Epidermal melanocyte (primary cell): ENCODE results near the gene PTPRM.

Experiments used
- DNase-seq: peaks from one replicate; pipeline ENCODE4 v3.0.0; 2011; ENCODE audit warnings: low spot score; ENCODE audit not compliant: insufficient read length

The PTPRM gene

DNA sequence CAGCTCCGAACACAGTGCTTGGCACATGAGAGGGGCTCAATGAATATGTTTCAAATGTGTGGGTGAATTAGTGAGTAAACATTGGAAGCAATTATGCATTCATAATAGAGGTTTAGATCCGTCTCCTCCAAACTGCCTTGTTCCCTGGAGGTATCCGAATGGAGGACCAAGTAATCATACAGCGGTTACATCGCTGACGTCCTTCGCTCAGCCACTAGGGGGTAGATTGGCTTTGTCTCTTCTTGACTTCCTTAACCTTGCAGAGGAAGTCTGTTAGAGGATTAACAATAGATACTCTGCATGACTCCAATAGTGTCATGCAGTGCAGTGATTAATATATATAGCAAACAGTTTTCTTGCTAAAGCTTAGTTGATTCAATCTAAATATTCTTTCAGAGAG lies 517.0 kb downstream of the PTPRM start:
- no peak for DNase-seq

- DNase-seq = no peak
These were observed 521.5 kb downstream of the PTPRM start for GRCh38 chr18:8088626-8089025.

GRCh38 chr18:8091035-8091434 lies 523.9 kb downstream of the PTPRM start:
- no peak for DNase-seq

GRCh38 chr18:8095947-8096570 lies 528.9 kb downstream of the PTPRM start:
- no peak for DNase-seq

DNA sequence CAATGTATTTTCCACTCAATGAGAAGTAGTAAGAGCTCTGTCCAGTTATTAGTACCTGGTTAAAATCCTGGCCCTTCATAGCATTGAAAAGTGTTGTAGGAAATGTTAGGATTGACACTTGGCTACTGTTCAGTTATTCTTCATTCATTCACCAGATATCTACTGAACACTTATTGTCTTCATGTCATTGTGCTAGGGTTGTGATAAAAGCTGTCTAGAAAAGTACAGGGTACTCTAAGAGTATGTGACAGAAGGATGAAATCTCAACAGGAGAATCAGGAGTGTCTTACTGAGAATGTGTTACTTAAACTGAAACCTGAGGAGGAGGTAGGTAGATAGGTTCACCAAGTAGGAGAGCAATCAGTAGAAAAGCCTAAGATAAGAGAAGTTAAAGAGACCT lies 530.3 kb downstream of the PTPRM start:
- DNase-seq = no peak

DNA sequence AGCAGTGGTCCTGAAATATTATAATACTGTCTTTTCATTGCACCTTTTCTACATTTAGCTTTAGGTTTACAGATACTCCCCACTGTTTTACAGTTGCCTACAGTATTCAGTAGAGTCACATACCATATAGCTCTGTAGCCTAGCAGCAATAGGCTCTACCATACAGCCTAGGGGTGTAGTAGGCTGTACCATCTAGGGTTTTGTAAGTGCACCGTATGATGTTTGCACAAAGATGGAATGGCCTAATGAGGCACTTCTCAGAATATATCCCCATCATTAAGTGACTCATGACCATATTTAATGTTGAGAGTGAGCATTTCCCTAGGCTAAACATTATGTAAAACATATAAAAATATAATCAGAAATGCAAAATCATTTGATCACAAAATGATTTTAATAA lies 530.8 kb downstream of the PTPRM start:
- DNase-seq = no peak

- DNase-seq = no peak
These were observed 539.5 kb downstream of the PTPRM start for GRCh38 chr18:8106603-8107002.

- DNase-seq = no peak
These were observed 540.3 kb downstream of the PTPRM start for GRCh38 chr18:8107426-8107825.

DNA sequence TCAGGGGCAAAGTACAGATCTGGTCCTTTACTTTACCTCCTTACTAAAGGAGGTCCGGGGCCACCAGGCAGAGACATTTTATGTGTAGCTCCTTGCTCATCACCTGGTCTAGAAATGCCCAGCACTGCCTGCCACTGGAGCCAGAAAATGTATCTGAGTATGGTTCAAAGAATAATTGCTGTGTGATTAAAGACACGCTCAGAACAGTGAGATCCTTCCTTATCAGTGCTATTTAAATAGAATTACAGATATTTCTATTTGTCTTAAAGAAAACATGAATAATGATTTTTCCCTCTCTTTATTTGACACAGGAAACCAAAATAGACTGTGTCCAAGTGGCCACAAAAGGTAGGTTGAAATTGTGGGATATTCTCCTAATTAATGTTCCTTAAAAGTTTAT lies 547.4 kb downstream of the PTPRM start:
- DNase-seq = no peak

- no peak for DNase-seq
These were observed 549.4 kb downstream of the PTPRM start for GRCh38 chr18:8116341-8117005.

DNA sequence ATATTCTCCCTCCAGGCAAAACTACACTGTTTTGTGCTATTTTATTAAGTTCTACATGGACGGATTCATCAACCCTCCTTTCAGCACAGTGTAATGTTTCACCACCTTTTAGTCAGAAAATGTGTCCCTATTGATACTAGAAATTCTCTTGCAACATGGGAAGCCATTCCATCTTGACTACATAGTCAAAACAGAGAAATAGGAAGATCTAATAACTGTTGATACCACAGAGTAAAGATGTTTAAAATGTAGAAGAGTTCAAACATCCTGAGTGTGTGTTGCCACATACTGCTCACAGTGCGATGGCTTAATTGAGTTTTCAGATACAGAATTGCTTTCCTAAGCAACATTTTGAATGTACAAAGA lies 549.9 kb downstream of the PTPRM start:
- DNase-seq = no peak

DNA sequence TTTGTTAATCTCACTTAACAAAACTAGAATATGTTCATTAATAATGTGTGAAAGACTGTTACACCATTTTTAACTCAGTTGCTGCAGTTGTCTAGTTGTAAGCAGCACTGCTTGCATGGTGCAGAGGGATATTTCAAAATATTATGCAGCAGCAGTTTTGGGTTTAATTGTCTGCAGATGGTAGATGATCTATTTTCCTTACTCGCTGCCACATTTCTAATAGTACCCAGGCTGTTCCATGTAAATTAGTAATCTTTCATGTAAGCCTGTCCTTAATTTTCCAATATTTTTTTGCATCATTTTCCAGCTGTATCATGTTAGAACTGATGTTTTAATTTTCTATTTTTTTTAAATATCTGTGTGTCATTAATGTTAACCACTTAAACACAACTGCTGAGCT lies 554.0 kb downstream of the PTPRM start:
- no peak for DNase-seq

GRCh38 chr18:8121942-8122480 lies 554.9 kb downstream of the PTPRM start:
- DNase-seq = no peak

DNA sequence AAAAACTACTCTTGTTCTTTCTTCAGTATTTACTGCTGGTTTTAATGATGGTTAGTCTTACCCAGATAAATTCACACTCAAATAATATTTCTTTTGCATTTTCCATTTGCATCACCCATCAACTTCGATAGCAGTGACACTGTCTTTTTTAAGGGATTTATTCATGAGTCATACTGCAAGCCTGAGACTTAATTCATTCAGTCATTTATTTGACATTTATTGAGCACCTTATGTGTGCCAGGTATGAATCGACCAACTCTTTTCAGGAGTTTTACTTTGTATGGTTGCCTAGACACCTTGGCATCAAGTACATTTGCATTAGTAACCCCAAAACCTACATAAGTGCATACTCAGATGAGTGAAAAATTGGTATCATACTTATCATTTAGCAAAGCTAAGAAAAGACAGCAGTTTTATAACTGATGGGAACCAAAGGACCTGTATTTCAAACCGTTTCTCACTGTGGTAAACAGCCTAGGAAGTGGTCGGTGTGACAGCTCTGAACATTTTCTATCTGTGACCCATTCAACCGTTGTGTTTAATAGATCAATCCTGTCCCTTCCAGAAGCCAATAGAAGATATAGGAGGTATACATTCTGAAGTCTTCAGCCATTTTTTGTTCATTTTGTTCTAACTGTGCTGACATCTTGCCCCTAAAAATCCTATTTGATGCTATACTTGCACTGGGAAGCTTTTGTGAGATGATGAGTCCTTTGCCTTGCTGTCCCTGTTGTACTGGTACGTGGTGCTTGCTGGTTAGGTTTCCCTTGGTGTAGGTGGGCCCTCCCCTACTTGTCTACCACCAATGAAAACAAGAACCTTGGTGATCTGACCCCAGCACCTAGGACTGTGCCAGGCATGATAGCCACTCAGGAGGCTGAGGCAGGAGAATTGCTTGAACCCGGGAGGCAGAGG lies 557.4 kb downstream of the PTPRM start:
- DNase-seq = no peak

DNA sequence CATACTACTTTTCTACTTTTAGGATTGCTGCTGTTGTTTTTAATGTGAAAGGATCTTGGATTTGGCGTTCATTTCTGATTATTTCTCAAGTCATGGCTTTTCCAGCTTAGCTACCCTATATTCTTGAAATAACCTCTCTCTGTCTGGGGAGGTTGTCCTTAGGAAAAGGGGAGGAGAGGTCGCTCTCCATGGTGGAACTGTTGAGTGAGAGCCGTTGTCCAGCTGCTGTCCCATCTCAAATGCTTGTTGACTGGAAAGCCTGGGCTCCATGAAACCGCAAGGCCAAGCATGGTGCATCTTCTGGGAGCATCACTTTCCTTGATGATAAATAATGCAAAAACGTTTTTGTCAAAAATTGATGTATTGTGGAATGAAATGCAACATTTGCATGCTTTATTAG lies 563.0 kb downstream of the PTPRM start:
- DNase-seq = no peak

GRCh38 chr18:8133032-8133431 lies 565.9 kb downstream of the PTPRM start:
- no peak for DNase-seq

- no peak for DNase-seq
These were observed 566.8 kb downstream of the PTPRM start for GRCh38 chr18:8133888-8134287.

DNA sequence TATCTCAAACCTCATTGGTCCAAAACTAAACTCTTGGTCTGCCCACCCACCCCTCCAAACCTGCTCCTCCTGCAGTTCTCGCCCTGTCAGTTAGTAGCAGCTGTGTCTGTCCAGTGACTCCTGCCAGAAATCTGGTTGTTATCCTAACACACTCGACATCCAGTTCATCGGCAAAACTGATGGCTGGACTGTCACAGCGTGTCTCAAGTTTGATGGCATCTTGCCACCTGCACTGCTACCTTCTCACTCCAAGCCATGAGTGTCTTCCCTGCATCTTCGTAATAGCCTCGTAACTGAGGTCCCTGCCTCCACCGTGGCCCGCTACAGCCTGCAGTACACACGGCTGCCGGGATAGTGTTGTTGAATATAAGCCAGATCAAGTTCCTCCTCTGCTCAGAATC lies 572.0 kb downstream of the PTPRM start:
- DNase-seq = no peak

GRCh38 chr18:8139891-8140406 lies 572.8 kb downstream of the PTPRM start:
- no peak for DNase-seq

- no peak for DNase-seq
These were observed 573.9 kb downstream of the PTPRM start for GRCh38 chr18:8140841-8141501.

- no peak for DNase-seq
These were observed 575.1 kb downstream of the PTPRM start for GRCh38 chr18:8142131-8142711.
